ENCODE measurements around the gene EHBP1.
"Not testable (repeated sequence)": the region's sequence is repeated elsewhere in the genome, so short reads cannot be mapped to it uniquely, and the experiment has no call there.

The EHBP1 gene

DNA sequence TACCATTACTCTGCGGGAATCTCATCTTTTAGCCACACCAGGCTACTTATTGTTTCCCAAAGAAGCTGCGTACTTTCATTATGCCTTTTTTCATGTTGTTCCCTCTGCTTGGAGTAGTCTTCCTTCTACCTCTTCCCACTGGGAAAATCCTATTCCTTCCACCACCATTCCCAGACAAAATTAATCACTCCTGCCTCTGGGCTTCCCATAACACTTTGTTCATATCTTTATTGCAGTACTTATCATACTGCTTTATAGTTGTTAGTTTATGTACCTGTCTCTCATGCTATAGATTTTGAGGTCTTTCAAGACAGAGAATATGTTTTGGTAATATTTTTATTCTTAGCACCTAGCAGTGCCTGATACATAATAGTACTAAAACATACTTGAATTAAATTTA, 361.3 kb downstream of the EHBP1 start:
- Histone ChIP-seq H3K18ac (ENCODE audit: low read depth in 1 of 2, low read length in 2 of 2) (no peak overlapping the region), H3K4ac (ENCODE audit: low read depth in 1 of 2, low read length in 2 of 2) (no peak overlapping the region), H3K36me3 (ENCODE audit: control insufficient read depth in 1 of 2, insufficient read depth in 2 of 2, low read depth in 1 of 2, low read length in 2 of 2) (no peaks in the 10 kb centered on the region), H4K8ac (ENCODE audit: low read length) (no peak overlapping the region), H3K14ac (ENCODE audit: low read length in 2 of 2) (no peak overlapping the region), H2BK5ac (ENCODE audit: low read depth, low read length, poor library complexity, severe bottlenecking) (no peak overlapping the region), H3K4me1 (ENCODE audit: control insufficient read depth, insufficient read depth, low read depth, low read length) (no peaks in the 10 kb centered on the region), H3K9ac (ENCODE audit: low read length) (no peak overlapping the region), H3K23ac (ENCODE audit: low read length in 2 of 2) (no peak overlapping the region), H3K27ac (ENCODE audit: low read length, poor library complexity, severe bottlenecking) (no peak overlapping the region), H4K91ac (ENCODE audit: low read length) (no peak overlapping the region), H3K4me2 (ENCODE audit: low read length, poor library complexity, severe bottlenecking) (no peak overlapping the region), H2BK12ac (ENCODE audit: low read length in 2 of 2) (no peak overlapping the region), H3K4me3 (ENCODE audit: insufficient read depth in 1 of 2, low read depth in 1 of 2, low read length in 2 of 2) (no peak overlapping the region), H2AFZ (ENCODE audit: low read depth, low read length) (no peak overlapping the region), H3K79me1 (replicated peaks; ENCODE audit: low read length, poor library complexity, severe bottlenecking) (no peaks in the 10 kb centered on the region), H2BK120ac (ENCODE audit: low read depth, low read length) (no peak overlapping the region), H2AK5ac (ENCODE audit: low read length, severe bottlenecking) (no peak overlapping the region), H3K9me3 (ENCODE audit: control insufficient read depth, low read length) (no peaks in the 10 kb centered on the region), H3K27me3 (ENCODE audit: control insufficient read depth in 1 of 2, insufficient read depth in 1 of 2, low read length in 2 of 2) (peaks cover 34 to 73% of the 10 kb centered on the region in 2 experiments), H2BK15ac (ENCODE audit: low read depth, poor library complexity, severe bottlenecking) (no peak overlapping the region)
- no peak for DNase-seq
- 83% methylated on average over 2 of the region's 2 CpGs for WGBS

DNA sequence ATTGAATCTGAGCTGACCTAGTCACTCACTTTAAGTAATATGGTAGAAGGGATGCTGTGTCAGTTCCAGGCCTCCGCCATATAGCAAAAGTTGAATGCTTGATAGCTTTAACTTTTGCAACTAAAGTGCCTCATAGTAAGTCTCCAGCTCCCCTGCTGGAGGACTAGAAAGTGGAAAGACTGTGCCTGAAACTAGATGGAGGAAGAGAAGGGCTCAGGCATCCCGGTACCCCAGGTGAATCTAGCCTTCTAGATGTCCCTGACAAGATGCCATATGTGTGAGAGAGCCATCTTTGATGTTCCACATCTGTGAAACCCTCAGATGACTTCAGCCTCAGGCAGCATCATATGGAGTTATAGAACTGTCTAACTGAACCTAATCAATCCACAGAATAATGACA, 366.2 kb downstream of the EHBP1 start:
- H3K4ac ChIP-seq (ENCODE audit: low read depth in 1 of 2, low read length in 2 of 2), result no peak overlapping the region
- no peak overlapping the region for H3K18ac ChIP-seq (ENCODE audit: low read depth in 1 of 2, low read length in 2 of 2)
- H3K36me3 ChIP-seq (ENCODE audit: control insufficient read depth in 1 of 2, insufficient read depth in 2 of 2, low read depth in 1 of 2, low read length in 2 of 2), result no peaks in the 10 kb centered on the region
- no peak overlapping the region for H3K4me2 ChIP-seq (ENCODE audit: low read length, poor library complexity, severe bottlenecking)
- WGBS, result 100% methylated on average over 2 of the region's 2 CpGs
- H2BK15ac ChIP-seq (ENCODE audit: low read depth, poor library complexity, severe bottlenecking), result no peak overlapping the region
- H3K27ac ChIP-seq (ENCODE audit: low read length, poor library complexity, severe bottlenecking), result no peak overlapping the region
- H2BK120ac ChIP-seq (ENCODE audit: low read depth, low read length), result no peak overlapping the region
- no peak overlapping the region for H2BK5ac ChIP-seq (ENCODE audit: low read depth, low read length, poor library complexity, severe bottlenecking)
- peaks cover 24 to 38% of the 10 kb centered on the region in 2 experiments for H3K27me3 ChIP-seq (ENCODE audit: control insufficient read depth in 1 of 2, insufficient read depth in 1 of 2, low read length in 2 of 2)
- H3K9ac ChIP-seq (ENCODE audit: low read length), result no peak overlapping the region
- H4K8ac ChIP-seq (ENCODE audit: low read length), result no peak overlapping the region
- no peaks in the 10 kb centered on the region for H3K79me1 ChIP-seq (replicated peaks; ENCODE audit: low read length, poor library complexity, severe bottlenecking)
- H4K91ac ChIP-seq (ENCODE audit: low read length), result no peak overlapping the region
- DNase-seq, result no peak
- no peak overlapping the region for H2AK5ac ChIP-seq (ENCODE audit: low read length, severe bottlenecking)
- no peak overlapping the region for H3K14ac ChIP-seq (ENCODE audit: low read length in 2 of 2)
- H3K4me1 ChIP-seq (ENCODE audit: control insufficient read depth, insufficient read depth, low read depth, low read length), result no peaks in the 10 kb centered on the region
- no peak overlapping the region for H3K4me3 ChIP-seq (ENCODE audit: insufficient read depth in 1 of 2, low read depth in 1 of 2, low read length in 2 of 2)
- H3K23ac ChIP-seq (ENCODE audit: low read length in 2 of 2), result no peak overlapping the region
- H2AFZ ChIP-seq (ENCODE audit: low read depth, low read length), result no peak overlapping the region
- H3K9me3 ChIP-seq (ENCODE audit: control insufficient read depth, low read length), result no peaks in the 10 kb centered on the region
- H2BK12ac ChIP-seq (ENCODE audit: low read length in 2 of 2), result no peak overlapping the region

DNA sequence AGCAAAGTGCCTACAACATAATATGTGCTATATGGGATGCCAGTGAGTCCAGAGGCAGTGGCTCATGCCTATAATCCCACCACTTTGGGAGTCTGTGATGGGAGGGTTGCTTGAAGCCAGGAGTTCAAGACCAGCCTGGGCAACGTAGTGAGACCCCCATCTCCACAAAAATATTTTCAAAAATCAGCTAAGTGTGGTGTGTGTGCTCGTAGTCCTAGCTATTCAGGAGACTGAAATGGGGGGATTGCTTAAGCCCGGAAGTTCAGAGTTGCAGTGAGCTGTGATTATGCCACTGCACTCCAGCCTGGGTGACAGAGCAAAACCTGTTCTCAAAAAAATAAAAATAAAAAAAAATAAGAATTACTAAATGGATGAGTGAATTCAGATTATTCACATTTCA, 368.5 kb downstream of the EHBP1 start:
- Histone ChIP-seq H3K14ac (ENCODE audit: low read length in 2 of 2) (no peak overlapping the region), H2BK120ac (ENCODE audit: low read depth, low read length) (no peak overlapping the region), H2BK15ac (ENCODE audit: low read depth, poor library complexity, severe bottlenecking) (no peak overlapping the region), H3K9ac (ENCODE audit: low read length) (no peak overlapping the region), H3K18ac (ENCODE audit: low read depth in 1 of 2, low read length in 2 of 2) (no peak overlapping the region), H3K27ac (ENCODE audit: low read length, poor library complexity, severe bottlenecking) (no peak overlapping the region), H2BK5ac (ENCODE audit: low read depth, low read length, poor library complexity, severe bottlenecking) (no peak overlapping the region), H4K8ac (ENCODE audit: low read length) (no peak overlapping the region), H3K4me2 (ENCODE audit: low read length, poor library complexity, severe bottlenecking) (no peak overlapping the region), H3K4me1 (ENCODE audit: control insufficient read depth, insufficient read depth, low read depth, low read length) (no peaks in the 10 kb centered on the region), H3K9me3 (ENCODE audit: control insufficient read depth, low read length) (no peaks in the 10 kb centered on the region), H3K27me3 (ENCODE audit: control insufficient read depth in 1 of 2, insufficient read depth in 1 of 2, low read length in 2 of 2) (peaks cover 17 to 19% of the 10 kb centered on the region in 2 experiments), H4K91ac (ENCODE audit: low read length) (no peak overlapping the region), H2BK12ac (ENCODE audit: low read length in 2 of 2) (no peak overlapping the region), H3K79me1 (replicated peaks; ENCODE audit: low read length, poor library complexity, severe bottlenecking) (no peaks in the 10 kb centered on the region), H3K36me3 (ENCODE audit: control insufficient read depth in 1 of 2, insufficient read depth in 2 of 2, low read depth in 1 of 2, low read length in 2 of 2) (no peaks in the 10 kb centered on the region), H3K4me3 (ENCODE audit: insufficient read depth in 1 of 2, low read depth in 1 of 2, low read length in 2 of 2) (no peak overlapping the region), H2AFZ (ENCODE audit: low read depth, low read length) (no peak overlapping the region), H3K4ac (ENCODE audit: low read depth in 1 of 2, low read length in 2 of 2) (no peak overlapping the region), H3K23ac (ENCODE audit: low read length in 2 of 2) (no peak overlapping the region), H2AK5ac (ENCODE audit: low read length, severe bottlenecking) (no peak overlapping the region)
- DNase-seq, result no peak
- 70% methylated on average over 2 of the region's 3 CpGs for WGBS

DNA sequence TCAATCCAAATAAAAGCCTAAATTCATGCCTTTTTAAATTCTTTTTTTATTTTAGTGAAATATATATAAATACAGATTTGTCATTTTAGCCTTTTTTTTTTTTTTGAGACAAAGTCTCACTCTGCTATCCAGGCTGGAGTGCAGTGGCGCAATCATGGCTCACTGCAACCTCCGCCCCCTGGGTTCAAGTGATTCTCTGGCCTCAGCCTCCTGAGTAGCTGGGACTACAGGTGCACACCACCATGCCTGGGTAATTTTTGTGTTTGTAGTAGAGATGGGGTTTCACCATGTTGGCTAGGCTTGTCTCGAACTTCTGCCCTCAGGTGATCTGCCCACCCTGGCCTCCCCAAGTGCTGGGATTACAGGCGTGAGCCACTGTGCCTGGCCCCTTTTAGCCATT, 368.9 kb downstream of the EHBP1 start:
- H3K27me3 ChIP-seq (ENCODE audit: control insufficient read depth in 1 of 2, insufficient read depth in 1 of 2, low read length in 2 of 2), result peaks cover 14 to 15% of the 10 kb centered on the region in 2 experiments
- H3K27ac ChIP-seq (ENCODE audit: low read length, poor library complexity, severe bottlenecking); H2AFZ ChIP-seq (ENCODE audit: low read depth, low read length); H3K18ac ChIP-seq (ENCODE audit: low read depth in 1 of 2, low read length in 2 of 2); H2BK120ac ChIP-seq (ENCODE audit: low read depth, low read length); H3K4me3 ChIP-seq (ENCODE audit: insufficient read depth in 1 of 2, low read depth in 1 of 2, low read length in 2 of 2); H2BK5ac ChIP-seq (ENCODE audit: low read depth, low read length, poor library complexity, severe bottlenecking); H3K79me1 ChIP-seq (replicated peaks; ENCODE audit: low read length, poor library complexity, severe bottlenecking); H3K23ac ChIP-seq (ENCODE audit: low read length in 2 of 2); DNase-seq; H3K14ac ChIP-seq (ENCODE audit: low read length in 2 of 2); H2BK15ac ChIP-seq (ENCODE audit: low read depth, poor library complexity, severe bottlenecking); H2BK12ac ChIP-seq (ENCODE audit: low read length in 2 of 2); H3K4ac ChIP-seq (ENCODE audit: low read depth in 1 of 2, low read length in 2 of 2); H4K8ac ChIP-seq (ENCODE audit: low read length); H3K4me1 ChIP-seq (ENCODE audit: control insufficient read depth, insufficient read depth, low read depth, low read length); H4K91ac ChIP-seq (ENCODE audit: low read length); H3K9ac ChIP-seq (ENCODE audit: low read length); H3K4me2 ChIP-seq (ENCODE audit: low read length, poor library complexity, severe bottlenecking); H3K36me3 ChIP-seq (ENCODE audit: control insufficient read depth in 1 of 2, insufficient read depth in 2 of 2, low read depth in 1 of 2, low read length in 2 of 2); H2AK5ac ChIP-seq (ENCODE audit: low read length, severe bottlenecking); H3K9me3 ChIP-seq (ENCODE audit: control insufficient read depth, low read length): not testable (repeated sequence)
- WGBS, result 100% methylated on average over 2 of the region's 4 CpGs
